Hippocampal formation (tissue), 2 donors: ENCODE data around the gene SEMA6A.

Experiments
- DNase-seq, 2 donors: peaks; one replicate each; lab custom pipeline; 2025; lab: John Stamatoyannopoulos, UW

Gene SEMA6A

GRCh38 chr5:116406306-116407041 is 168.1 kb downstream of the SEMA6A start:
- no peak for DNase-seq

DNA sequence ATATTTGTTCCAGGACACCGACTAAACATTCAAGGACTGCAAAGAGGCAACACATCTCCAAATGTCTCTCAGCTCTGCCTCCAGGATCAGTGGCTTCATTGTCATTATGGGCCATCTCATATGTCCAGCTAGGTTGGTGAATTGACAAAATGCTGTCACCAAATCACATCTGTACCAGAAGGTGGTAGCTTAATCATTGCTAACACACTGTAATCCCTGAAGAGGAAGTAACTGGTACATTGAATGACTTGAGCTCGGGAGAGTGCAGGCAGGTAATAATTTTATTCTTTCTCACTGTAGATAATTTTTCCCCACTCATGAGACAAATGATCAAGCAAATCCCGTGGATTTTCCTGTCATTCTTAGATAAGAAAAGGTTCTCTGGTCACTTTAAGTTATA is 169.8 kb downstream of the SEMA6A start:
- DNase-seq: no peak

DNA sequence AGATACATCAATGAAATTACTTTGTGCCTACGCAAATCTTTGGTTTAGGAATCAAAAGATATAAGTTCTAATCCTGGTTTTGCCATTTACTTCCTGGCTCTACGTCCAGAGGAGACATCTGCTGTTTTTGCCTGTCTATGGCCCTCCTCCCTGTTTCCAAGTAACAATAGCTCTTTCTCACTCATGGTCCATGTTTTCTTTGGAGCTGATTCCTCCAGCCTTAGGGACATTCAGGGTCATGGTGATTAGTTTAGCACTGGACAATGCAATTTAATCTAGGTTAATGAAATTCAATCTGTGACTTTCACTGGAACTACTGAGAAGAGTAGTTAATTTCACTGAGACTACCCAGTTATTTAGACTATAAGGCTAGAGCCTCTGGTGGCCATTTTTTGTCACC is 170.6 kb downstream of the SEMA6A start:
- peak in 1 of 2 donors; percentile 22 for DNase-seq

GRCh38 chr5:116402235-116402634 is 172.4 kb downstream of the SEMA6A start:
- no peak for DNase-seq

DNA sequence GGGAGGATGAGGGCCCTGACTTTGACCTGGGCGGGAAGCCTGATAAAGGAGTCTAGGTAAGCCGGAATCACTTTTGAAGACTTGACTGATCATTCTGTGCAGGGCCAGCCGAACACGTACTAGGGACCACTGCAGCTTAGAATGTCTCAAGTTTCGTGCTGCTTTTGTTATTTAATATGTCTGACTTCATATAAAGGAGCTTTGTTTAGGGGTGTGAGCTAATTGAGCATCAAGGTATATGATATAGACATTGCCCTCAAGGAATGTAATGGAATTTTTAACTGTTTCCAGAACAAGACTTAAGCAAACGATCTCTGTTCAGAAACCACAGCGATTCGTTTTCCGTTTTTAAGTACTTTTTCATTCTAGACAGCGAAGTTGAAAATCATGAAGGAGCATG is 173.0 kb downstream of the SEMA6A start:
- no peak for DNase-seq

DNA sequence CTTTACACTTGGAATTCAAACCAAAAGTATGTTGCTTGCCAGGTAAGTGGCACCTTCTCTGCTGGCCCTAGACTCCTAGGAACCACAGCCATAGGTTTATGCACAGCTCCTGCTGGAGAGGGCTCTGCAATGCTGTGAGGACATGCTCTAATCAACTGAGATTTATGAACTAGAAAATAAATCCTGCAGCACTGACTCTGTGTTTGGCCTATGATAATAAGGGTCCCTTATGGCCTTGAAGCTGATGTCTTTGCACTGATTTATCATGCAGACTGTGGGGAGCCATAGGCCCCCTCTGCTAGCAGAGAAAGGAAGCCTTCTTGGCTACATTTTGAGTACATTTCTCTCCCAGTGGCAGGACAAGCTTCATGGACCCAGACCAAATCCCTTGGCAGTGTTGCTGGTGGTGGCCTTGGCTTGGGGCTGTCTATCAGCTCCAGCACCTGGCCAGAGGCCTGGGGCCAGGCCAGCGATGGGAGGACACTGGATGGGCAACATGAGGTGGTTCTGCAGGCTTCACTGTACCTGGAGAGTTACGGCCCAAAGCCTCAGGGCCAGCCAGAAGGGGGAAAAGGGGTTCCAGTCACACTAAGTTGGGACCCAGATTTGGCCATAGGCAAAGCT is 178.0 kb downstream of the SEMA6A start:
- DNase-seq: no peak

GRCh38 chr5:116395631-116396203 is 178.9 kb downstream of the SEMA6A start:
- no peak for DNase-seq

DNA sequence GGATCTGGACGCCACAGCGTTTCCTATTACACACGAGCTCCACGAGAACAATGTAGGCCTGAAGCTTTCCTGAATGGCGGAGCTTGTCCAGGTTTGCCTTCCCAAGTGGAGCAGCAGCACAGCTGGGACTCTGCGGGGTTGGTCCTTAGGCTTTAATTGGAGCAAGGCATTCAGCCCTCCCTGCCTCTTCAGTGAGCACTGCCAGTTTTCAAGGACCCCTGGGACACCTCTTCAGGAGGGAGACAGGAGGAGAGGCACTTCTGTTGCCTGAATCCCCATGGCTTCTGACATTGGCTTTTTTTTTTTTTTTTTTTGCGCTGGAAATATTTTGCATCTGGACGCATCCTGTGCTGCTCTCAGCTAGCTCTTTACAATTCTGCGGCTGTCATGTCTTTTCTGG is 179.4 kb downstream of the SEMA6A start:
- DNase-seq: no peak

- no peak for DNase-seq
Observed at GRCh38 chr5:116394186-116394867, 180.3 kb downstream of the SEMA6A start.
